ENCODE data around the gene MANBA.
A peak's percentile ranks its signal among the peaks of the same experiment; 100 is the strongest.

MANBA gene

GRCh38 chr4:102667001-102667400 lies 93.8 kb downstream of the MANBA start:
- DNase-seq = no peak

- no peak for DNase-seq
Measured at GRCh38 chr4:102665527-102665926, 95.2 kb downstream of the MANBA start.

GRCh38 chr4:102663073-102663472 lies 97.7 kb downstream of the MANBA start:
- DNase-seq = no peak

- no peak for DNase-seq
Measured at GRCh38 chr4:102657206-102657605, 103.6 kb downstream of the MANBA start.

- no peak for DNase-seq
Measured at GRCh38 chr4:102647117-102647516, 113.7 kb downstream of the MANBA start.

DNA sequence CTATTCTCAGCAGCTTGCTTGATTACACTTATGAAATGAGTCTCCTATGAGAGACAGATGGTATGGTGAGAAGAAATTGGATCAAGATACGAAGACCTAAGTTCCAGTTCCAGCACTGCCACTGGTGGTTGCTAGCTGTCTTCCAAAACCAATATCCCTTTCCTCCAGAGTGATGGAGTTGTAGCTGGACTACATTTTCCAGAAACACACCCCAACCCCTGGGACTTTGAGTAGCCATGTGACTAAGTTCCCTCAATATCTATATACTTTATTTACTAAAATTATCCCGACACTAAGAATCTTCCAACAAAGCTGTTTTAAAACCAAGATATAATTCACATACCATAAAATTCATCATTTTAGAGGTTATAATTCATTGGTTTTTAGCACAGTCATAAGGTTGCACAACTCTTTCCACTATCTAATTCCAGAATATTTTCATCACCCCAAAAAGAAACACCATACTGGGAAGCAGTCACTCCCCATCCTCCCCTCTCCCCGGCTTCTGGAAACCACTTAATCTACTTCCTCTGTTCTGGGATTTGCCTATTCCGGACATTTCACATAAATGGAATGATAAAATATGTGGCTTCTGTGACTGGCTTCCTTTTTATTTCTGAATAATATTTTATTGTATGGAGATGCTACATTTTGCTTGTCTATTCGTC lies 118.0 kb downstream of the MANBA start:
- no peak for DNase-seq

- DNase-seq = no peak
Measured at GRCh38 chr4:102641793-102642192, 119.0 kb downstream of the MANBA start.

DNA sequence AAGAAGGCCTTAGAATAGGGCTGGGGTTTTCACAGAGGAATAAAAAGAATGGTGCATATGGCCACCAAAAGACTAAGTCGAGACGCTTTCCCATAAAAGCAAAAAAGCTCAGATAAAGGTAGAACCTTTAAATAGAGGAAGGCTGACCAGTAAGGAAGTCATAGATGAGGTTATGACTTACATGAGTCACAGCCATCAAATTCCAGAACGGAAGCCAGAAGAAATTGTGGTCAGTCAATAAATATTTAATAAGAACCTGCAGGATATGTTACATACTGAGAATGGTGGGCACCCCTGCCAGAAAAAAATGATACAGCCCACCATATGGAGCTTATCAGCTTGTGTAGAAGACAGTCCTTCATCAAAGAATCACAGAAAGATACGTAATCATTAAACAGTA lies 120.1 kb downstream of the MANBA start:
- DNase-seq = no peak

DNA sequence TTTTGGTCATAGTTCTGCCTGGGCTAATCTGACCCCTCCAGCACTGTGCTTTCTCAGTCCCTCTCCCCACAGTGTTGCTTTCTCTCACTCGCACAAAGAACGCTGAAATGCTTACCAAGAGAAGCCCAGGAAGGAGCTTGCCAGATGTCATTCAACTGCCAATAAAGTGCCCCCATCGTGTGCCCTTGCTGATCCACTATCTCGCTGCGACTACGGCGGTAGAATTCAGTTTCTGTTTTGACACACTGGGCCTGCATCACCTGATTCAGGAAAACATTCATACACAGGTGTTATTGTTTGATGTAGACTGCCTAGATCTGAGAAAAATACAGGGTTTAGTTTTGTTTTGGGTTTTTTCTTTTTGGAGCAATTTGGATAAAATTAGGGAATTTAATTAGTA lies 121.2 kb downstream of the MANBA start:
- no peak for DNase-seq

GRCh38 chr4:102638621-102639020 lies 122.1 kb downstream of the MANBA start:
- DNase-seq = no peak

GRCh38 chr4:102637391-102637790 lies 123.4 kb downstream of the MANBA start:
- peak; percentile 50 for DNase-seq

- no peak for DNase-seq
Measured at GRCh38 chr4:102633100-102633499, 127.7 kb downstream of the MANBA start.

- DNase-seq = no peak
Measured at GRCh38 chr4:102632241-102633065, 128.3 kb downstream of the MANBA start.

DNA sequence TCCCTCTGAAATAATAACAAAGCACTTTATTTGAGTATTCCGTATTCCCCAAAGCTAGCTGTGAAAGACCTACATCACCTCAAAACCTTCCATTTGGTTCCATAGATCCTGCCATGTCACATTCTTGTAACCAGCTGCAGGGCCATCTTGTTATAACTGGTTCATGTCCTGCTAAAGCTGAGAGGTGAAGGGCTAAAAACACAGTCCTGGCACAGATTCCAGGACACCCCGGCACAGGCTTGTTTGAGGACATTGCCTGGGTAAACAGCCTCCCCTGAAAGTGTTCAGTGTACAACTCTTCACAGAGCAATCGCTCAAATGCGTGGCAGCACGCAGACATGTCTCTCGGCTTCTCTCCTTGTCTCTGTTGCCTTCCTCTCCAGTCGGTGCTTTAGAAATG lies 129.2 kb downstream of the MANBA start:
- DNase-seq = no peak

DNA sequence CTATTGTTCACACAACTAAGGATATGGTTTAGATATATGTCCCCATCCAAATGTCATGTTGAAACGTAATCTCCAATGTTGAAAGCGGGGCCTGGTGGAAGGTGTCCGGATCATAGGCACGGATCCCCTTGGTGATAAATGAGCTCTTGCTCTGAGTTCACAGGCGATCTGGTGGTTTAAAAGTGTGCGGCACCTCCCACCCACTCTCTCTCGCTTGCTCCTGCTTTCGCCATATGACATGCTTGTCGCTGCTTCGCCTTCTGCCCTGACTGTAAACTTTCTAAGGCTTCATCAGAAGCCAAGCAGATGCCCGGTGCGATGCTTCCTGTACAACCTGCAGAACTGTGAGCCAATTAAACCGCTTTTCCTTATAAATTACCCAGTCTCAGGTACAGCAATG lies 131.1 kb downstream of the MANBA start:
- no peak for DNase-seq

DNA sequence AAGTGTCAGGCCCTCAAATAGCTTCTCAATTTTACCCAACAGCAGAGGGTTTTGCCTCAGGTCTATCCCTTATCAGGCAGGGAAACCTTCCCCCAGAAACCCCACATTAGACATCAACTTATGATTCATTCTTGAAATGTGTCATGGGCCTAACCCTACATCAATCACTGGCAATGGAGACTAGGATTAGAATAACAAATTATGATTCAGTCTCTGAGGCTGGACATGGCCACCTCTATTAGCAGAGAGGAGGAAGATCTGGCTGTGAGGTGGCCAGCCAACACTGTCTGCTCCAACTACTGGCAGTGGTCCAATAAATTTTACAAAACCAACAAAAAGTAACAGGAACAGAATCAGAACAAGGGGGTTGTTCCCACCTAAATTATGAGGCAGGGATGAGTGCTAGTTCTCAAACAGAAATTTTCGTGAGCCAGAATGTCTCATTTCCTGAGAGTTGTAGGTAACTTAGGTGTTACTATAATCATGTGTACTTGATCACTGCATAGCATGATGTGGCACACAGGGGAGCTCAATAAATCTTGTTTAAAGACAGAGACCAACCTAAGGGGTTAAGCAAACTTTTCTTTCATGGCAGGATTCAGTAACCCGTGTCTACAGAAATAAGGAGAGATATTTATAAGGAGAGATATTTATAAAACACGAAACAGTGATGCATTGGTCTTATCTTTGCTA lies 132.8 kb downstream of the MANBA start:
- DNase-seq = peak; percentile 35

DNA sequence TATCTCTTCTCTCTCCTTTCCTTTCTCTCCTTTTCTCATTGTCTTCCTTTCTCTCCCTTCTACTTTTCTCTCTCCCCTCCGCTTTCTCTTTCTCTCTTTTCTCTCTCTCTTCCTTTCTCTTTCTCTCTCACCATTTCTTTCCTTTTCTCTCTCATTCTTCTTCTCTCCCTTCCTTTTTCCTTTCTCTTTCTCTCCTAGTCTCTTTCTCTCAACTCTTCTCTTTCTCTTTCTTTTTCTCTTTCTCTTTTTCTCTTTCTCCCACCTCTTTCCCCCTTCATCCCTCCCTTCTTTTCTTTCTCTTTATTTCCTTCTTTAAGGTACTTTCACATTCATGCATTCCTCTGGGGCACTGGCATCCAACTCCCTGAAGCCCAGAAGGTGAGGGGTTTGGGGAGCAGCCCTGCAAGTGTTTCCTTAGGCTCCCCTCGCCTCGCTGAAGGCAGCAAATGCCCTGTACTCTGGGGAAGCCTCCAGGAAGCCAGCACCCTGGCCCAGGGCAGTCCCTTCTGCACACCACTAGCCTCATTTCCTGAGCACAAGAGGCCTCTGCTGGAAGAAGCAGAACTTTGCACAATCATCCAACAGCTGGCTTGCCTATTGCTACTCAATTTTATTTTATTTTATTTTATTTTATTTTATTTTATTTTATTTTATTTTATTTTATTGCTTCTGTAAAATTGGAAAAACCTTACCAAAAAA lies 135.4 kb downstream of the MANBA start:
- peak; percentile 79 for DNase-seq

GRCh38 chr4:102624505-102624904 lies 136.3 kb downstream of the MANBA start:
- DNase-seq = no peak

GRCh38 chr4:102623622-102624021 lies 137.1 kb downstream of the MANBA start:
- DNase-seq = no peak

GRCh38 chr4:102620697-102621497 lies 139.9 kb downstream of the MANBA start:
- peak; percentile 72 for DNase-seq

DNA sequence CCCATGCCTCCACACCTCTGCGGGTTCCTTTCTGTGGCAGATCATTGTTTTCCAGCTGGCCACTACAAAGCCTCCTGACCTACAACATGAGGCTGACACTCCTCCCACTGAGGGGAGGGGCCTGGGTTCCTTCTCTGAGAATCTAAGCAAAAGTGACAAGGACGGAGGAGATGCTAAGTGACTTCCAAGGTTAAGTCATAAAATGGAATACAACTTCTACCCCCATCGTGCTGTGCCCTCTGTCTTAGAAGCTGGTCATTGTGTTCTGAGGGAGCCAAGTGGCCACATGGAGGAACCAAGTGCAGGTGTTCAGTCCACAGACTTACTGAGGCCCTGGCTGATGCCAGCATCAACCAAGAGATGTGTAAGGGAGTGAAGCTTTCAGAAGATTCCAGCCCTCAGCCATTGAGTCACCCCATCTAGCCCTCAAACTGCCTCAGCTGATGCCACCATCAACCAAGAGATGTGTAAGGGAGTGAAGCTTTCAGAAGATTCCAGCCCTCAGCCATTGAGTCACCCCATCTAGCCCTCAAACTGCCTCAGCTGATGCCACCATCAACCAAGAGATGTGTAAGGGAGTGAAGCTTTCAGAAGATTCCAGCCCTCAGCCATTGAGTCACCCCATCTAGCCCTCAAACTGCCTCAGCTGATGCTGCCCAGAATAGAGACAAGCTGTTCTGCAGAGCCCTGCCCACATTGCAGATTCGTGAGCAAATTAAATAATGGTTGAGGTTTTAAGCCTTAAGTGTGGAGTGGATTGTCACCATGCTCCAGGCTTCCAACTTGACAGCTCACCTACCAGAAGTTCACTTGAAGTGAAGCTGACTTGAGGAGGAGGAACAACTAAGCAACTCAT lies 140.8 kb downstream of the MANBA start:
- peak; percentile 2 for DNase-seq

Data from OCI-M1 (cell line).